ENCODE measurements around the gene BST1. TPM values are rescaled to one million over a fixed set of nuclear protein-coding genes. Genes with fewer than 3 reads are reported as not detected.

BST1 gene
- total and polyA plus RNA-seq, 4 donors, result 4.6 to 18.5 (median 11.5) TPM

GRCh38 chr4:15765910-15766697, 63.2 kb downstream of the BST1 start:
- WGBS, 2 donors, result 68 to 79% methylated on average over 6 of the region's 6 CpGs
- Histone ChIP-seq H3K27ac (ENCODE audit: low read depth in 1 of 2, low read length in 2 of 2) (no peak overlapping the region), H3K9me3 (ENCODE audit: control insufficient read depth, low read length) (no peaks in the 10 kb centered on the region), H3K36me3 (ENCODE audit: control insufficient read depth in 1 of 2, insufficient read depth in 2 of 2, low read length in 1 of 2) (no peaks in the 10 kb centered on the region), H3K4me1 (ENCODE audit: control insufficient read depth in 1 of 2, insufficient read depth in 2 of 2, low read length in 2 of 2) (no peaks in the 10 kb centered on the region), H3K27me3 (ENCODE audit: control insufficient read depth in 1 of 2, insufficient read depth in 2 of 2, low read length in 1 of 2) (no peaks in the 10 kb centered on the region), H3K4me3 (ENCODE audit: low read length in 2 of 2) (no peak overlapping the region)
- no peak for DNase-seq
- intact Hi-C loops (cut with DNase I), result no loop called here
- ATAC-seq (ENCODE audit: low FRiP score), result no peak

GRCh38 chr4:15766821-15767220, 64.0 kb downstream of the BST1 start:
- no peaks in the 10 kb centered on the region for H3K4me1 ChIP-seq (ENCODE audit: control insufficient read depth in 1 of 2, insufficient read depth in 2 of 2, low read length in 2 of 2)
- WGBS, 2 donors, result 85 to 89% methylated on average over 8 of the region's 8 CpGs
- H3K27me3 ChIP-seq (ENCODE audit: control insufficient read depth in 1 of 2, insufficient read depth in 2 of 2, low read length in 1 of 2), result no peaks in the 10 kb centered on the region
- H3K27ac ChIP-seq (ENCODE audit: low read depth in 1 of 2, low read length in 2 of 2), result no peak overlapping the region
- DNase-seq (no peak), ATAC-seq (ENCODE audit: low FRiP score) (no peak)
- H3K9me3 ChIP-seq (ENCODE audit: control insufficient read depth, low read length), result no peaks in the 10 kb centered on the region
- intact Hi-C loops (cut with DNase I), result no loop called here
- no peaks in the 10 kb centered on the region for H3K36me3 ChIP-seq (ENCODE audit: control insufficient read depth in 1 of 2, insufficient read depth in 2 of 2, low read length in 1 of 2)
- no peak overlapping the region for H3K4me3 ChIP-seq (ENCODE audit: low read length in 2 of 2)

- no peaks in the 10 kb centered on the region for H3K27me3 ChIP-seq (ENCODE audit: control insufficient read depth in 1 of 2, insufficient read depth in 2 of 2, low read length in 1 of 2)
- no peak for ATAC-seq (ENCODE audit: low FRiP score)
- DNase-seq, result no peak
- H3K4me3 ChIP-seq (ENCODE audit: low read length in 2 of 2), result no peak overlapping the region
- no peaks in the 10 kb centered on the region for H3K9me3 ChIP-seq (ENCODE audit: control insufficient read depth, low read length)
- 45 to 66% methylated on average over 2 of the region's 2 CpGs for WGBS, 2 donors
- H3K4me1 ChIP-seq (ENCODE audit: control insufficient read depth in 1 of 2, insufficient read depth in 2 of 2, low read length in 2 of 2), result no peaks in the 10 kb centered on the region
- no peak overlapping the region for H3K27ac ChIP-seq (ENCODE audit: low read depth in 1 of 2, low read length in 2 of 2)
- no peaks in the 10 kb centered on the region for H3K36me3 ChIP-seq (ENCODE audit: control insufficient read depth in 1 of 2, insufficient read depth in 2 of 2, low read length in 1 of 2)
- intact Hi-C loops (cut with DNase I), result no loop called here
Measured at GRCh38 chr4:15769202-15769601, 66.3 kb downstream of the BST1 start.

GRCh38 chr4:15771216-15772058, 68.6 kb downstream of the BST1 start:
- Histone ChIP-seq H3K4me3 (ENCODE audit: low read length in 2 of 2) (no peak overlapping the region), H3K27me3 (ENCODE audit: control insufficient read depth in 1 of 2, insufficient read depth in 2 of 2, low read length in 1 of 2) (no peaks in the 10 kb centered on the region), H3K36me3 (ENCODE audit: control insufficient read depth in 1 of 2, insufficient read depth in 2 of 2, low read length in 1 of 2) (no peaks in the 10 kb centered on the region), H3K4me1 (ENCODE audit: control insufficient read depth in 1 of 2, insufficient read depth in 2 of 2, low read length in 2 of 2) (no peaks in the 10 kb centered on the region), H3K9me3 (ENCODE audit: control insufficient read depth, low read length) (no peaks in the 10 kb centered on the region), H3K27ac (ENCODE audit: low read depth in 1 of 2, low read length in 2 of 2) (no peak overlapping the region)
- 61 to 65% methylated on average over 3 of the region's 3 CpGs for WGBS, 2 donors
- DNase-seq (no peak), ATAC-seq (ENCODE audit: low FRiP score) (no peak)
- intact Hi-C loops (cut with DNase I), result no loop called here

- H3K27me3 ChIP-seq (ENCODE audit: control insufficient read depth in 1 of 2, insufficient read depth in 2 of 2, low read length in 1 of 2), result no peaks in the 10 kb centered on the region
- 87 to 93% methylated on average over 4 of the region's 4 CpGs for WGBS, 2 donors
- no peak for ATAC-seq (ENCODE audit: low FRiP score)
Measured at GRCh38 chr4:15774020-15774420, 71.2 kb downstream of the BST1 start.

GRCh38 chr4:15776871-15777648, 74.2 kb downstream of the BST1 start:
- H3K36me3 ChIP-seq (ENCODE audit: control insufficient read depth in 1 of 2, insufficient read depth in 2 of 2, low read length in 1 of 2), result no peaks in the 10 kb centered on the region
- DNase-seq (no peak), ATAC-seq (ENCODE audit: low FRiP score) (no peak)
- H3K4me3 ChIP-seq (ENCODE audit: low read length in 2 of 2), result no peak overlapping the region
- intact Hi-C loops (cut with DNase I), result no loop called here
- H3K27ac ChIP-seq (ENCODE audit: low read depth in 1 of 2, low read length in 2 of 2), result no peak overlapping the region
- no peaks in the 10 kb centered on the region for H3K9me3 ChIP-seq (ENCODE audit: control insufficient read depth, low read length)
- no peaks in the 10 kb centered on the region for H3K4me1 ChIP-seq (ENCODE audit: control insufficient read depth in 1 of 2, insufficient read depth in 2 of 2, low read length in 2 of 2)
- 91 to 93% methylated on average over 5 of the region's 5 CpGs for WGBS, 2 donors
- H3K27me3 ChIP-seq (ENCODE audit: control insufficient read depth in 1 of 2, insufficient read depth in 2 of 2, low read length in 1 of 2), result no peaks in the 10 kb centered on the region

More at GRCh38 chr4:15774020-15774420, 71.2 kb downstream of the BST1 start:
- Histone ChIP-seq H3K4me3 (ENCODE audit: low read length in 2 of 2) (no peak overlapping the region), H3K36me3 (ENCODE audit: control insufficient read depth in 1 of 2, insufficient read depth in 2 of 2, low read length in 1 of 2) (no peaks in the 10 kb centered on the region), H3K27ac (ENCODE audit: low read depth in 1 of 2, low read length in 2 of 2) (no peak overlapping the region), H3K4me1 (ENCODE audit: control insufficient read depth in 1 of 2, insufficient read depth in 2 of 2, low read length in 2 of 2) (no peaks in the 10 kb centered on the region), H3K9me3 (ENCODE audit: control insufficient read depth, low read length) (no peaks in the 10 kb centered on the region)
- intact Hi-C loops (cut with DNase I), result no loop called here
- DNase-seq, result no peak

- H3K27ac ChIP-seq (ENCODE audit: low read depth in 1 of 2, low read length in 2 of 2), result no peak overlapping the region
- no peaks in the 10 kb centered on the region for H3K9me3 ChIP-seq (ENCODE audit: control insufficient read depth, low read length)
- 81 to 83% methylated on average over 7 of the region's 7 CpGs for WGBS, 2 donors
- DNase-seq (no peak), ATAC-seq (ENCODE audit: low FRiP score) (no peak)
- H3K4me1 ChIP-seq (ENCODE audit: control insufficient read depth in 1 of 2, insufficient read depth in 2 of 2, low read length in 2 of 2), result no peaks in the 10 kb centered on the region
- no peak overlapping the region for H3K4me3 ChIP-seq (ENCODE audit: low read length in 2 of 2)
- intact Hi-C loops (cut with DNase I), result no loop called here
- no peaks in the 10 kb centered on the region for H3K27me3 ChIP-seq (ENCODE audit: control insufficient read depth in 1 of 2, insufficient read depth in 2 of 2, low read length in 1 of 2)
- no peaks in the 10 kb centered on the region for H3K36me3 ChIP-seq (ENCODE audit: control insufficient read depth in 1 of 2, insufficient read depth in 2 of 2, low read length in 1 of 2)
Measured at GRCh38 chr4:15777697-15778288, 74.9 kb downstream of the BST1 start.
